Gastrocnemius medialis (tissue), 4 donors: ENCODE results near the gene HAUS2. TPM values are rescaled to one million over a fixed set of nuclear protein-coding genes. Genes with fewer than 3 reads are reported as not detected.

ENCODE experiments used
- ATAC-seq, 2 donors: fragments of 150-250 bp; one replicate each; pipeline ENCODE4 v1.9.1; 2016
- DNase-seq, 2 donors: peaks; one replicate each; pipeline ENCODE4 v3.0.0-alpha.2; 2019
- H3K27ac ChIP-seq, 4 donors: fragments of 200-600 bp; sonication (generic); 1 replicate in 1 of 4; 2 replicates in 3 of 4; pipeline ENCODE4 v1.5.1; 2016 to 2018; ENCODE audit warnings: mild to moderate bottlenecking in 2 of 4, moderate library complexity in 1 of 4
- H3K27me3 ChIP-seq, 3 donors: fragments of 200-600 bp; sonication (generic) in 2 of 3; 1 replicate in 1 of 3; 2 replicates in 2 of 3; pipeline versions ENCODE4 v1.5.1 to v1.6.0; 2016 to 2019; ENCODE audit warnings: mild to moderate bottlenecking in 1 of 3, moderate library complexity in 1 of 3
- H3K36me3 ChIP-seq, 2 donors: fragments of 200-600 bp; sonication (generic) in 1 of 2; one replicate each; pipeline ENCODE4 v1.5.1; 2017 to 2018
- H3K4me1 ChIP-seq, 2 donors: fragments of 200-600 bp; sonication (generic) in 1 of 2; one replicate each; pipeline ENCODE4 v1.5.1; 2016 to 2017; ENCODE audit warnings: mild to moderate bottlenecking in 2 of 2
- H3K4me3 ChIP-seq, 4 donors: fragments of 200-600 bp; sonication (generic) in 3 of 4; 1 replicate in 1 of 4; 2 replicates in 3 of 4; pipeline ENCODE4 v1.5.1; 2016 to 2019; ENCODE audit warnings: mild to moderate bottlenecking in 2 of 4
- H3K9me3 ChIP-seq, 3 donors: fragments of 200-600 bp; sonication (generic) in 2 of 3; 1 replicate in 1 of 3; 2 replicates in 2 of 3; pipeline ENCODE4 v1.5.1; 2016 to 2019
- POLR2A ChIP-seq, 2 donors: fragments of 450-650 bp; IDR thresholded peaks; one replicate each; pipeline ENCODE4 v1.6.1; 2017; ENCODE audit warnings: antibody characterized with exemption in 2 of 2, mild to moderate bottlenecking in 2 of 2, moderate library complexity in 2 of 2
- in situ Hi-C, 4 donors: fragments of 200-750 bp; cut with MboI; loops; one replicate each; pipeline versions ENCODE4 v1.15.0 to v1.8.0; 2017; ENCODE audit warnings: low sequenced_read_pairs in 4 of 4
- intact Hi-C: fragments of 100-400 bp; cut with DNase I; formaldehyde crosslinking; loops from one replicate; pipeline ENCODE4 v1.15.1; 2023; ENCODE audit warnings: low total_unique reads
- total RNA-seq, 4 donors: library from RNA; depleted of rRNA; stranded (reverse); fragments of >200 nt; gene quantifications; one replicate each; pipeline versions ENCODE4 v1.1.0 to v1.2.3, GENCODE V29; 2016
- TF ChIP-seq, protein P1 (sequence below), 5 experiments: fragments of 450-650 bp in 3 of 5; fragments of 200-600 bp in 2 of 5; sonication (generic) in 2 of 5; IDR thresholded peaks in 4 of 5; conservative IDR thresholded peaks in 1 of 5; 1 replicate in 4 of 5; 2 replicates in 1 of 5; pipeline ENCODE4 v1.5.1; 2016 to 2019; ENCODE audit warnings: antibody characterized with exemption in 5 of 5, mild to moderate bottlenecking in 3 of 5, moderate library complexity in 3 of 5

The HAUS2 gene
- total RNA-seq, 4 donors from 2014 or later: 24.7 to 31.9 (median 27.8) TPM

DNA sequence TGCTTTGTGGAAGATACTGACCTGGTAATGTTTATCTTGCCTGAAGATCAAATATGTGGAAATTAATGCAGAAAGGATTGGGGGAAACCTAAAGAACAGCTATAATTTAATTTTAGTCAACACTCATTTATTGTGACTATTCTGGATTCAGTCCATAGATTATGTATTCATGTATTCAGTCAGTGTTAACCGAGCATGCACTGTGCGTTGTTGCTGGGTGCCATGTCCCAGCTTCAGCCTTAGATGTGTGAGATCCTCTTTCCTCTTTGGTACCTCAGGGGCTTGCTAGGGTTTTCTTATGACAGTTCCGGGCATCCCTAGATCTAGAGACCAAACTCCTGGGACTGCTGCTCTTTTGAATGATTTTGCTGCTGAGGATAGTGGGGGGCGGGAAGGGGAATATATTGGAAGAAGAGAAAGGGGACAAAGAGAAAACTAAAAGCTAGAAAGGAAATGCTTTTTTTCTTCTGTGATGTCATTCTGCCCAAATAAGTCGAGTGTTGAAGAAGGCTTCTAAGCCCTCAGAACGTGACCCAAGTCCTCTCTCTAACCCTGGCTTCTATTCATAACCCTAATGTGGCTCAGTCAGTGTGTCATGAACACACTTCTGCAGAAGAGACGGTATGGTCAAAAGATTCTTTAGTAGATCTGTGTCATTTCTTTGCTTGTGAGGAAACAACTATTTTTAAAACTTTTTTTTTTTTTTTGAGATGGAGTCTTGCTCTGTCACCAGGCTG, 60.3 kb downstream of the HAUS2 start:
- Histone ChIP-seq H3K4me1 (peaks cover 21 to 26% of the 10 kb centered on the region in 2 donors), H3K36me3 (no peaks in the 10 kb centered on the region), H3K27me3 (no peaks in the 10 kb centered on the region), H3K27ac (peak overlapping the region; percentile 16 to 45 (median 20)), H3K4me3 (no peak overlapping the region), H3K9me3 (no peaks in the 10 kb centered on the region)
- no peak for ATAC-seq
- in situ Hi-C loops: no loop called here
- TF ChIP-seq, protein P1, sequence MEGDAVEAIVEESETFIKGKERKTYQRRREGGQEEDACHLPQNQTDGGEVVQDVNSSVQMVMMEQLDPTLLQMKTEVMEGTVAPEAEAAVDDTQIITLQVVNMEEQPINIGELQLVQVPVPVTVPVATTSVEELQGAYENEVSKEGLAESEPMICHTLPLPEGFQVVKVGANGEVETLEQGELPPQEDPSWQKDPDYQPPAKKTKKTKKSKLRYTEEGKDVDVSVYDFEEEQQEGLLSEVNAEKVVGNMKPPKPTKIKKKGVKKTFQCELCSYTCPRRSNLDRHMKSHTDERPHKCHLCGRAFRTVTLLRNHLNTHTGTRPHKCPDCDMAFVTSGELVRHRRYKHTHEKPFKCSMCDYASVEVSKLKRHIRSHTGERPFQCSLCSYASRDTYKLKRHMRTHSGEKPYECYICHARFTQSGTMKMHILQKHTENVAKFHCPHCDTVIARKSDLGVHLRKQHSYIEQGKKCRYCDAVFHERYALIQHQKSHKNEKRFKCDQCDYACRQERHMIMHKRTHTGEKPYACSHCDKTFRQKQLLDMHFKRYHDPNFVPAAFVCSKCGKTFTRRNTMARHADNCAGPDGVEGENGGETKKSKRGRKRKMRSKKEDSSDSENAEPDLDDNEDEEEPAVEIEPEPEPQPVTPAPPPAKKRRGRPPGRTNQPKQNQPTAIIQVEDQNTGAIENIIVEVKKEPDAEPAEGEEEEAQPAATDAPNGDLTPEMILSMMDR (IDR thresholded peaks at IDR 0.05 in 4 of 5, conservative IDR thresholded peaks at IDR 0.05 in 1 of 5): no peak
- TF ChIP-seq POLR2A (IDR thresholded peaks at IDR 0.05): no peak
- DNase-seq: no peak
- intact Hi-C loops: no loop called here

DNA sequence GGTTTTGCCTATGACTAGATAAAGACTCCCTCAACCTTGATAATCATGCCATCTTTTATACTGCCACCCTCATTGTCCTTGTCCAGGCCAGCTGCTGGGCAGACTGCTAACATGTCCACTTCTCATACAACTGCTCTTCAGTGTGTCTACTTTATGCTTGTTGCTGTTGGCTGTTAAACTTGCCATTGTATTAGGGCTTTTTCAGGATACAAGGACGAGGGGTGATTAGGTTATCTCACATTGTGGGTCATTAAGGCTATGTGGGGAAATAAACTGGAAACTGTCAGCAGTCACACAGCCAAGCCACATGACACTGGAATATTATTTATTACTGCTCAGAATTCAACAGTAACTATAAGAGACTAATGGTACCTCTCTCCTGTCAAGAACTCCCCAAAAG, 62.9 kb downstream of the HAUS2 start:
- Histone ChIP-seq H3K4me1 (peaks cover 11 to 14% of the 10 kb centered on the region in 2 donors), H3K27me3 (no peaks in the 10 kb centered on the region), H3K36me3 (no peaks in the 10 kb centered on the region), H3K27ac (no peak overlapping the region), H3K9me3 (no peaks in the 10 kb centered on the region), H3K4me3 (no peak overlapping the region)
- intact Hi-C loops (no loop called here), in situ Hi-C loops (no loop called here)
- ATAC-seq (no peak), DNase-seq (no peak)
- TF ChIP-seq, protein P1 (IDR thresholded peaks at IDR 0.05 in 4 of 5, conservative IDR thresholded peaks at IDR 0.05 in 1 of 5): no peak
- no peak for TF ChIP-seq POLR2A (IDR thresholded peaks at IDR 0.05)

DNA sequence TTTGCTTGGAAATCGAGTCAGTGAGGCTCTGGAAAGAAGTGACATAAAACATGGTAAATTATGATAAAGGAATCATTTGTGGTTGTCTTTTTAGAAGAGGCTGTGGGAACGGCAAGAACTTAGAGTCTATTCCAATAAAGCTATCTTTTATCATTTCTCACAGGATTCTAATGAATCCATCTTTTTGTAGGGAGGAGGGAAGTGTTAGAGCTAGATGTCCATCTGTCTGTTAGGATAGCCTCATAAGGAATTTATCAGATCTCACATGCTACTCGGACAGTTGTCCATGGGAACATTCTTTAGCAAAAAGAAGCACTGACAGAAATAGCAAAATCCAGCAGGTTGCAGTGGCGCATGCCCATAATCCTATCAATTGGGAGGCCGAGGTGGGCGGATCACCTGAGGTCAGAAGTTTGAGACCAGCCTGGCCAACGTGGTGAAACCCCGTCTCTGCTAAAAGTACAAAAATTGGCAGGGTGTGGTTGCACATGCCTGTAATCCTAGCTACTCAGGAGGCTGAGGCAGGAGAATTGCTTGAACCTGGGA, 63.8 kb downstream of the HAUS2 start:
- no peak for TF ChIP-seq POLR2A (IDR thresholded peaks at IDR 0.05)
- TF ChIP-seq, protein P1 (IDR thresholded peaks at IDR 0.05 in 4 of 5, conservative IDR thresholded peaks at IDR 0.05 in 1 of 5): no peak
- Histone ChIP-seq H3K36me3 (no peaks in the 10 kb centered on the region), H3K9me3 (no peaks in the 10 kb centered on the region), H3K4me3 (no peak overlapping the region), H3K27ac (no peak overlapping the region), H3K27me3 (no peaks in the 10 kb centered on the region), H3K4me1 (peaks cover 8 to 14% of the 10 kb centered on the region in 2 donors)
- no peak for DNase-seq
- no peak for ATAC-seq
- in situ Hi-C loops: no loop called here
- intact Hi-C loops: no loop called here

DNA sequence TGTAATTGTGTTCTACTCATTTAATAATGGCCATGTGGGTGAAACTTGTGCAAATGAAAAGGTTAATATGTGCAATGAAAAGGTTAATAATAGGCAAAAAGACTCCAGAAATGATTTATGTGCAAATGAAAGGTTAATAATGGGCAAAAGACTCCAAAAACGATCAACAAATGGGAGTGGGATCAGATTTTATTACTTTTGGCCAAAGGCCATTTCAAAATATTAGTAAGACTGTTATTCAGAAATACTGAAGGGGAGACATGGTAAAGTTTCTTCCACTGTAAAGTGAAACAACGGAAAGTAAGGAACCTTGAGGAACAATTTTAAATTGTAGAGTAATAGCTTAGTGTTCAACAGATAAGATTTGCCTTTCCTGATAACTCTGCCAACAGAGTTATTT, 67.5 kb downstream of the HAUS2 start:
- no peak for ATAC-seq
- intact Hi-C loops: no loop called here

More for the DNA sequence above, 67.5 kb downstream of the HAUS2 start:
- no peaks in the 10 kb centered on the region for H3K27me3 ChIP-seq
- in situ Hi-C loops: no loop called here
- H3K27ac ChIP-seq: peak overlapping the region in 1 of 4 donors; percentile 37
- H3K4me3 ChIP-seq: no peak overlapping the region
- H3K9me3 ChIP-seq: no peaks in the 10 kb centered on the region
- H3K4me1 ChIP-seq: peaks cover 0 to 3% of the 10 kb centered on the region in 2 donors
- DNase-seq: no peak
- TF ChIP-seq, protein P1 (IDR thresholded peaks at IDR 0.05 in 4 of 5, conservative IDR thresholded peaks at IDR 0.05 in 1 of 5): no peak
- no peak for TF ChIP-seq POLR2A (IDR thresholded peaks at IDR 0.05)
- no peaks in the 10 kb centered on the region for H3K36me3 ChIP-seq

Other genes with a start within 250 kb of the HAUS2 start
- 100 to 1,000 TPM in 3 of 4 donors, 10 to 100 TPM in 1; 96.8 to 263 (median 163) TPM for gene CAPN3, start 189.3 kb upstream of the HAUS2 start, total RNA-seq
- 100 to 1,000 TPM; 340 to 487 (median 414) TPM for gene ZNF106, start 57.7 kb upstream of the HAUS2 start, total RNA-seq
- 10 to 100 TPM; 26.7 to 74.3 (median 40.2) TPM for gene SNAP23, start 53.2 kb upstream of the HAUS2 start, total RNA-seq
- 10 to 100 TPM in 2 of 4 donors, 1 to 10 TPM in 2; 6.0 to 15.4 (median 10.0) TPM for gene LRRC57, start within 50 bp of the HAUS2 start, total RNA-seq
- 1 to 10 TPM; 1.6 to 3.5 (median 2.0) TPM for gene STARD9, start 26.8 kb downstream of the HAUS2 start, total RNA-seq
- gene CDAN1, start 188.3 kb downstream of the HAUS2 start, total RNA-seq: 1 to 10 TPM; 4.2 to 5.9 (median 5.1) TPM